Activated CD8-positive, alpha-beta memory T cell treated with anti-CD3 and anti-CD28 coated beads, Interleukin-2, amount 50 U/mL, for 1 hour (primary cell): Measurements from ENCODE around the gene TTLL11.
"Not testable (repeated sequence)": the region's sequence is repeated elsewhere in the genome, so short reads cannot be mapped to it uniquely, and the experiment has no call there.

ENCODE experiments used
- DNase-seq: peaks from one replicate; pipeline ENCODE4 v3.0.0-alpha.2; 2020; ENCODE audit errors: extremely low read depth

The TTLL11 gene

GRCh38 chr9:122125509-122126330 lies 32.6 kb upstream of the TTLL11 start:
- DNase-seq, result no peak

GRCh38 chr9:122125158-122125508 lies 32.0 kb upstream of the TTLL11 start:
- peak; percentile 29 for DNase-seq

GRCh38 chr9:122124528-122124927 lies 31.4 kb upstream of the TTLL11 start:
- DNase-seq, result no peak

GRCh38 chr9:122124048-122124447 lies 30.9 kb upstream of the TTLL11 start:
- no peak for DNase-seq

- no peak for DNase-seq
Observed at GRCh38 chr9:122122903-122123632, 30.0 kb upstream of the TTLL11 start.

- DNase-seq, result no peak
Observed at GRCh38 chr9:122122468-122122867, 29.4 kb upstream of the TTLL11 start.

- DNase-seq, result no peak
Observed at GRCh38 chr9:122121931-122122330, 28.8 kb upstream of the TTLL11 start.

- no peak for DNase-seq
Observed at GRCh38 chr9:122121391-122121790, 28.3 kb upstream of the TTLL11 start.

- no peak for DNase-seq
Observed at GRCh38 chr9:122120316-122121071, 27.4 kb upstream of the TTLL11 start.

- no peak for DNase-seq
Observed at GRCh38 chr9:122119721-122120120, 26.6 kb upstream of the TTLL11 start.

- no peak for DNase-seq
Observed at GRCh38 chr9:122119166-122119521, 26.0 kb upstream of the TTLL11 start.

GRCh38 chr9:122118343-122119165 lies 25.4 kb upstream of the TTLL11 start:
- no peak for DNase-seq

GRCh38 chr9:122117241-122117640 lies 24.1 kb upstream of the TTLL11 start:
- not testable (repeated sequence) for DNase-seq

GRCh38 chr9:122116448-122117173 lies 23.5 kb upstream of the TTLL11 start:
- DNase-seq, result no peak

GRCh38 chr9:122116040-122116439 lies 22.9 kb upstream of the TTLL11 start:
- no peak for DNase-seq

GRCh38 chr9:122115176-122116035 lies 22.3 kb upstream of the TTLL11 start:
- no peak for DNase-seq

- DNase-seq, result no peak
Observed at GRCh38 chr9:122113574-122113973, 20.5 kb upstream of the TTLL11 start.

GRCh38 chr9:122112238-122112637 lies 19.1 kb upstream of the TTLL11 start:
- DNase-seq, result no peak

GRCh38 chr9:122111413-122112085 lies 18.4 kb upstream of the TTLL11 start:
- no peak for DNase-seq
